DND-41 (cell line): ENCODE data around the gene HDGF.

ENCODE experiments used
- ATAC-seq: fragments of 200-7000 bp; cut with Tn5 transposase; 3 replicates; pipeline ENCODE4 v1.9.1; 2021; ENCODE audit warnings: low read depth; ENCODE audit not compliant: insufficient read depth
- DNase-seq: peaks from one replicate; pipeline ENCODE4 v3.0.0-alpha.2; 2020
- H2AFZ ChIP-seq: 2 replicates; pipeline ENCODE4 v1.6.0; 2012; ENCODE audit warnings: low read depth, low read length
- H3K27ac ChIP-seq: 2 replicates; pipeline ENCODE4 v1.5.1; 2012; ENCODE audit warnings: low read length, inconsistent platforms
- H3K27me3 ChIP-seq: fragments of 200-600 bp; sonication (generic); 2 replicates; pipeline ENCODE4 v1.6.0; 2012; ENCODE audit warnings: low read length, mild to moderate bottlenecking, inconsistent platforms; ENCODE audit not compliant: insufficient read depth, poor library complexity
- H3K36me3 ChIP-seq: 2 replicates; pipeline ENCODE4 v1.5.1; 2012; ENCODE audit warnings: low read length, inconsistent platforms; ENCODE audit not compliant: insufficient read depth
- H3K4me1 ChIP-seq: 2 replicates; pipeline ENCODE4 v1.5.1; 2012; ENCODE audit warnings: mild to moderate bottlenecking, low read length; ENCODE audit not compliant: insufficient read depth
- H3K4me2 ChIP-seq: 2 replicates; pipeline ENCODE4 v1.6.0; 2012; ENCODE audit warnings: mild to moderate bottlenecking, moderate library complexity, low read length, inconsistent platforms; ENCODE audit not compliant: insufficient read depth
- H3K4me3 ChIP-seq, 2 experiments: fragments of 200-600 bp in 1 of 2; shearing (Covaris generic) in 1 of 2; 2 replicates each; pipeline ENCODE4 v1.5.1; 2012 to 2016; ENCODE audit warnings: inconsistent platforms in 2 of 2, low read length in 2 of 2, mild to moderate bottlenecking in 2 of 2, low read depth in 1 of 2, moderate library complexity in 1 of 2
- H3K79me2 ChIP-seq: 2 replicates; pipeline ENCODE4 v1.6.0; 2012; ENCODE audit warnings: low read length, inconsistent platforms; ENCODE audit not compliant: insufficient read depth
- H3K9ac ChIP-seq: 2 replicates; pipeline ENCODE4 v1.6.0; 2012; ENCODE audit warnings: low read depth, mild to moderate bottlenecking, inconsistent platforms, low read length, moderate library complexity
- H3K9me3 ChIP-seq: 2 replicates; pipeline ENCODE4 v1.5.1; 2012; ENCODE audit warnings: low read length, moderate library complexity, mild to moderate bottlenecking, inconsistent platforms; ENCODE audit not compliant: insufficient read depth, severe bottlenecking
- H4K20me1 ChIP-seq: 2 replicates; pipeline ENCODE4 v1.6.0; 2012; ENCODE audit warnings: low read length; ENCODE audit not compliant: insufficient read depth
- CTCF ChIP-seq: IDR thresholded peaks from 2 replicates; pipeline ENCODE4 v1.5.1; 2012; ENCODE audit warnings: borderline replicate concordance, low read length, moderate library complexity, mild to moderate bottlenecking; ENCODE audit not compliant: poor library complexity, severe bottlenecking; ENCODE audit errors: extremely low read depth
- EZH2 ChIP-seq: IDR thresholded peaks from 3 replicates; pipeline ENCODE4 v1.6.1; 2012; ENCODE audit warnings: borderline replicate concordance, low read depth, mild to moderate bottlenecking, moderate library complexity, low read length, inconsistent platforms; ENCODE audit not compliant: severe bottlenecking

HDGF gene

GRCh38 chr1:156707417-156708217, 43.9 kb downstream of the HDGF start:
- Histone ChIP-seq H2AFZ (no peak overlapping the region), H3K79me2 (no peaks in the 10 kb centered on the region), H3K4me1 (peaks cover 24% of the 10 kb centered on the region), H3K4me3 (no peak overlapping the region), H3K9me3 (no peaks in the 10 kb centered on the region), H4K20me1 (peaks cover 8% of the 10 kb centered on the region), H3K36me3 (no peaks in the 10 kb centered on the region), H3K27me3 (peaks cover 17% of the 10 kb centered on the region), H3K4me2 (no peak overlapping the region; the same call in 1 of the 2 replicates), H3K27ac (no peak overlapping the region), H3K9ac (no peak overlapping the region)
- TF ChIP-seq CTCF (no peak), EZH2 (no peak)
- no peak for DNase-seq
- no peak for ATAC-seq

GRCh38 chr1:156706657-156707416, 44.6 kb downstream of the HDGF start:
- Histone ChIP-seq H3K27me3 (peaks cover 17% of the 10 kb centered on the region), H3K36me3 (no peaks in the 10 kb centered on the region), H3K9ac (peak overlapping the region; percentile 44), H3K4me1 (peaks cover 24% of the 10 kb centered on the region), H3K9me3 (no peaks in the 10 kb centered on the region), H2AFZ (peak overlapping the region; percentile 82), H3K79me2 (no peaks in the 10 kb centered on the region), H3K4me2 (peak overlapping the region; percentile 91), H3K27ac (no peak overlapping the region), H3K4me3 (peak overlapping the region in 1 of 2 experiments; percentile 60; a peak in 2 of 4 replicates), H4K20me1 (peaks cover 8% of the 10 kb centered on the region)
- TF ChIP-seq CTCF (no peak), EZH2 (peak; percentile 2)
- ATAC-seq (peak; percentile 38), DNase-seq (peak; percentile 50)

- Histone ChIP-seq H3K4me2 (peak overlapping the region; percentile 91), H3K4me1 (peaks cover 24% of the 10 kb centered on the region), H3K9me3 (no peaks in the 10 kb centered on the region), H3K4me3 (peak overlapping the region in 1 of 2 experiments; percentile 60; a peak in 2 of 4 replicates), H3K27ac (no peak overlapping the region), H3K79me2 (no peaks in the 10 kb centered on the region), H3K36me3 (no peaks in the 10 kb centered on the region), H2AFZ (peak overlapping the region; percentile 82), H3K9ac (peak overlapping the region; percentile 44), H4K20me1 (peaks cover 8% of the 10 kb centered on the region), H3K27me3 (peaks cover 20% of the 10 kb centered on the region)
- ATAC-seq (peak; percentile 81), DNase-seq (peak; percentile 72)
- TF ChIP-seq CTCF (peak; percentile 92), EZH2 (peak; percentile 30)
Observed at GRCh38 chr1:156705918-156706656, 45.4 kb downstream of the HDGF start.
